GM18951 (cell line): ENCODE data around the gene SPPL2C.

Experiments used
- POLR2A ChIP-seq: IDR thresholded peaks from 4 replicates; pipeline ENCODE4 v1.6.1; 2011; ENCODE audit warnings: mild to moderate bottlenecking; ENCODE audit not compliant: insufficient read length, insufficient read depth; ENCODE audit errors: extremely low read depth
- in situ Hi-C: fragments of 300-500 bp; cut with MboI; formaldehyde crosslinking; loops from one replicate; pipeline ENCODE4 v1.12.0; 2022; ENCODE audit warnings: low sequenced_read_pairs, mixed read lengths, inconsistent platforms; ENCODE audit not compliant: unreplicated experiment

SPPL2C gene

DNA sequence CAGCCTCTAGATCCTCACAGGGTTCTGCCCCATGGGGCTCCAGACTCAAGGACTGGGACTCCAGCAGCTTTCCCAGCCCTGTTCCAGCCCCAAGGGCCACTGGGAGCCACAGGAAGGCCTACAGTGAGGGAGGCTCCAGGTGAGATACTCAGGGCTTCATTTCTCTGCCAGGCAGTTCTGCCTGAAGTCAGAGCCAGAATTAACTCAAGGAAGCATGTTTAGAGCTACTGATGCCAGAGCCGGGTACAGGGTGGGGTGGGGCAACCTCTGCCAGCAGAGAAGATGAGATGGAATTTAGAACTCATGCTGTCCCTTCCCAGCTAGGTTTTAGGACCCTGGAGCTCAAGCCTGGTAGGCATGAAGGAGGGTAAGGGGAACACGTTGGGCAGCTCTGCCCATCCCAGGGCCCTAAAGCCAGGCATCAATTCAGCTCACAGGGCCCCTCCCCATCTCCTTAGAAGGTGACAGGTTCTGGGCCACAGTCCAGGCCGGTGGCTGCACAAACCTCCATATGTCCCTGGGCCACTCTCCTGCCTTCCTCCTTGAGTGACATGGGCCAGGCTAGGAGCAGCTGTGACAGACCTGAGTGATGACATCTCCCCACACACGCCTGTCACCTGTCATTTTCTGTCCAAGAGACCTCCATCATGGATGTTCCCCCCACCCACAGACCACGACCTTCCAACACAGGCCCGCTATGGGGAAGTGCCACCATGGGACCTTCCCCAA is 24.5 kb upstream of the SPPL2C start:
- in situ Hi-C loops, result loop anchor here (10.0 kb wide), 1 partner anchor 175 kb away; no protein-coding TSS in a partner anchor
- no peak for TF ChIP-seq POLR2A

DNA sequence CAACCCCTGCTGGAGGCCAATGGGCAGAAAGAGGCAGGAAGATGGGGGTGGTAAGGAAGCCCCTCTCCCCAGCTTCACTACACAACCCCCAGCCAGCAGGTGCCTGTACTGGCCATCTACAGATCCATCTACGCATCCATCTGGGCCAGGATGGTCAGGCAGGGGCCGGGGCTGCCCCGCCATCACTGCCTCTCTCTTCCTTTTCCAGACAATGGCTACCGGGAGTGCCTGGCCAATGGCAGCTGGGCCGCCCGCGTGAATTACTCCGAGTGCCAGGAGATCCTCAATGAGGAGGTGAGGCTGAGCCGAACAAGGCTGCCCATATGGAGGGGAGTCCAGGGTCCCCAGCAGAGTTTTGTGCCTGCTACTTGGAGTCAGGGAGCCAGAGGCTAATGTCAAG is 23.5 kb upstream of the SPPL2C start:
- in situ Hi-C loops, result loop anchor here (10.0 kb wide), 1 partner anchor 176 kb away; no protein-coding TSS in a partner anchor
- no peak for TF ChIP-seq POLR2A

DNA sequence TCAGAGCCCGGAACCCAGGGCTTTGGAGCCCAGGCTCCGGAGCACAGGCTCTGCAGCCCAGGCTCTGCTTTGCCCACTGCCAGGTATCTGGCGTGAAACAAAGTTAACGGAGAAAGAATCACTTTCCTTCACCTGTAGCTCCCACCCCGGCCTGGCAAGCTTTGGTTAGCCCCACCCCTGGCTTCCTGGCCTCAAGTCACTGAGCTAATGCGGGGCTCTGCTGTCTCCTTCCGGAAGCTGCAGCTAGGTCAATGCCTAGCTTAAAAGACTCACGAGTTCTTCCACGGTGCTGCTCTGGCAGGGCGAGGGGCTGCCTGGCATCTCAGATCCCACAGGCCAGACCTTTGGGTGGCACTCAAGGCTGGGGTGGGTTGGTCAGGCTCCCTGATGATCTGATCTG is 21.1 kb upstream of the SPPL2C start:
- TF ChIP-seq POLR2A, result no peak
- in situ Hi-C loops, result loop anchor here (10.0 kb wide), 1 partner anchor 179 kb away; no protein-coding TSS in a partner anchor

DNA sequence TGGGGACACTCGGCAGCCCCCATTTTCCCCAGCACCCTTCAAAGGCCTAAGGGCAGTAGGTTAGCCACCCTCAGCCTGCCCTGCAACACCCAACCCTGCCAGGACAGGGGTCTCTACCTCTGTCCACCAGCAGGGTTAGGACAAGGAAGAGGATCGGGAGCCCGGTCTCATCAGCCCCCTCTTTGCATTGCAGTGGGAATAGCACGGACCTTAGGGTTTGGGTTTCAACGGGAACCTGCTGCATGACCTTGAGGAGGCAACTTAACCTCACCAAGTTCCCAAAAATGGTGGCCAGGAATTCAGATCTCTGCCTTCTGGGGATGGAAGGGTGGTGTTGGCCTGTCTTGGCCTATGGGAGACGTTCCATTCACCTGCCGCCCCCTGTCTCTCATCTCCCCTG is 20.2 kb upstream of the SPPL2C start:
- TF ChIP-seq POLR2A, result no peak
- in situ Hi-C loops, result loop anchor here (10.0 kb wide), 1 partner anchor 180 kb away; no protein-coding TSS in a partner anchor

DNA sequence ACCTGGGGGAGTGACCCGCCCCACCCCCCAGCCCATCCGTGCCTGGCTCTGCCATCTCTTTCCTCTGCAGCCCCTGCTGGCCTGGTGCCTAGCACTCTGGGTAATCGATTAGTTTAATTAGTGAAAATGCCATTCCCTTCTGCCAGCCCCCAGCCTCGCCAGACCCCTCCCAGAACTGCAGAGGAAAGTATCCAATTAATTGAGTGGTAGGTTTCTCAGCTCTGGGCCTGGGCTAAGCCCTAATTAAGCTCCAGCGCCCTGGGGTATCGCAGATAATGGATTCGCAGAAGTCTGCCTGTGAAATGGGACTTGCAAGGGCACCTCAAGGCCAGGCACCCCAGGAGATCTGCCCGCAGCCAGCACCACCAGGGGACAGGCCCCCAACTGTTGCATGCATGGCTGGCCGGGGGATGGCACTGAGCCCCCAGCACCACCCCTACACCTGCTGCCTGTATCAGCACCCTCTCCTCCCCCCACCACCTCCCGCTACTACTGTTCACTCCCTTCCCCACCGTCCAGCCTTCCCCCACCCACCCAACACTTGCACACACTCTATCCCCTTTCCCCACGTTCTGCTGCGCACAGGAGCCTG is 19.7 kb upstream of the SPPL2C start:
- in situ Hi-C loops, result loop anchor here (10.0 kb wide), 1 partner anchor 180 kb away; no protein-coding TSS in a partner anchor
- TF ChIP-seq POLR2A, result no peak

DNA sequence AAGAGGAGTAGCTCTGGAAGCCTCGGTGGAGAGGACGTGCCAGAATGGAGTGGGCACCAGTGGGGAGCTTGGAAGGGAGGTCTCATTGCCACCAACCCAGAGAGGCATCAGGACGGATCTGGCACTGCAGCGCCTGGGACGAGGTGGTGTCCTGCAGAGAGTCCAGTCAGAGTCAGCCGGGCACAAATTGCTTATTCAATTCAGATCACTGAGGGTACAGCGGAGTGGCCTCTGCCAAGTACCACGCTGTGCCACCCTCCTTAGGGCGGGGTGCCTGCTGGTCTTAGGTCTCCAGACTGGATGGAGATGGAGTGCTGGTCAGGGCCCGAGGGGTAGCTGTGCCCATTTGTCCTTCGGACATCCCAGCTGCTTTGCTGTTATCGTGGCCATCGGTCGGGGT is 18.9 kb upstream of the SPPL2C start:
- TF ChIP-seq POLR2A, result no peak
- in situ Hi-C loops, result loop anchor here (10.0 kb wide), 1 partner anchor 181 kb away; no protein-coding TSS in a partner anchor

DNA sequence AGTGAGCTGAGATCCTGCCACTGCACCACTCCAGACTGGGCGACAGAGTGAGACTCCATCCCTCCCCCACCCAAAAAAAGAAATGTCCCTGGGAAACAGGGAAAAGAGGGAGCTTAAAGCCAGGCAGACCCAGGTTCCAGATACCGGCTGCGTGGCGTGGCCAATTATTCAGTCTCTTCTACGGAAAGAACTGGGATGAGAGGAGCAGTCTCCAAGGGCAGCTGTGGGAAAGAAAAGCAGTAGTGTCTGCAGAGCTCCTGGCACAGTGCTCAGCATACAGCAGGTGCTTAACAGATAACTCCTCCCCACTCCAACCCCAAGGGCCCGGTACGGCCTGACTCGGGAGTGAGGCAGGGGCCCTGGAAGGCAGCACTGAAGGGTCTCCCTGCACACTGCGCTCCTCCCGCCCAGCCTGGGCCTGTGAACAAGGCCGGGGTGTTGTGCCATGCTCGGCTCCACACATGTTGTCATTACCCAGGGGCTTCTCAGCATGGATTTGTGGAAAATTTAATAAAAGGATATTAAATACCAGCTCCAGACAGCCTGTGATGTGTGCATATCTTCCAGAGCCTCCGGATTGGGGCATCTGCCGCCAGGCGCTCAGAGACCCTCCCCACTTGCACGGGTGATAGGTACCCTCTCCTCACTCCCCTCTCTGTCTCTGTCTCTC is 17.6 kb upstream of the SPPL2C start:
- TF ChIP-seq POLR2A, result no peak
- in situ Hi-C loops, result loop anchor here (10.0 kb wide), 1 partner anchor 182 kb away; no protein-coding TSS in a partner anchor

DNA sequence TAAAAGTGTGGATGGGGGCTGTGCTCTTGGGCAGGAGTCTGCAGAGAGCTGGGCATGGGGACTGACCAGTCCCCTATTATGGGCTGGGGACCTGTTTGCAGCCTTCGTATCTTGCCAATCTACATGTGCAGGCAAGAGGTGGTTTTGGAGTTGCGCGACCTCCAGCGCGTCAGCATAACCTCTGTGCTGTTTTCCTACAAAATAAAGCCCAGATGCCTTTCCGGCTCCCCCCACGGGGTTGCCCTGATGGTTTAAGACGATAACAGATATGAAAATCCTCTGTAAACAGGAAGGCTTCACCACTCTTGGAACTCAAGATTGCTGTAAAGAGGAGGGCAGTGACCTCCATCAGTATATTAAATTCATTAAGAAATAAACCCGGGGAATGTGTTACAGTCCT is 16.5 kb upstream of the SPPL2C start:
- no peak for TF ChIP-seq POLR2A
- in situ Hi-C loops, result loop anchor here (10.0 kb wide), 1 partner anchor 183 kb away; no protein-coding TSS in a partner anchor

DNA sequence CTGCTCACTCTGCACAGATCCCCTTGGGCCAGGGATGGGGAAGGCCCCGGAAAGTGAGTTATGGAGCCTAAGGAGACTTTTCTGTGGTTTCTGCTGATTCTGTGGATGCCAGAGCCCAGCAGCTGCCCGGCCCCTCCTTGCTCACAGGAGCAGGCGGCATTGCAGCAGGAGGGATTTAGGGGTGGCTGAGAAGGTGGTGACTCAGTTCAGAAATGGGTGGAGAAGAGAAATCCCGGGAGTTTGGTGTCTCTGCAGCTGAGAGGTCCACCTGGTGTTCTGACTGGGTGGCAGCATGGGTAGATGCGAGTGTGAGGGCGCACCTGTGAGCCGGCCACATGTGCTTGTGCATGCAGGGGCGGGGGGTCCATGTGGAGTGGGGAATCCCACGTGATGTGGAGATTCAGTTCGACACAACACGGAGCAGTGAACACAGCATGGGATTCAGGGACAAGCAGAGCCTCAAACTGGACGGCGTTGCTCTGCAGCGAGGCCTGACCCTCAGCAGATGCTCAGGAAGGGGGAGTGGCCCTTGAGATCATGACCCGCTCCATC is 16.0 kb upstream of the SPPL2C start:
- TF ChIP-seq POLR2A, result no peak
- in situ Hi-C loops, result loop anchor here (10.0 kb wide), 1 partner anchor 184 kb away; no protein-coding TSS in a partner anchor

DNA sequence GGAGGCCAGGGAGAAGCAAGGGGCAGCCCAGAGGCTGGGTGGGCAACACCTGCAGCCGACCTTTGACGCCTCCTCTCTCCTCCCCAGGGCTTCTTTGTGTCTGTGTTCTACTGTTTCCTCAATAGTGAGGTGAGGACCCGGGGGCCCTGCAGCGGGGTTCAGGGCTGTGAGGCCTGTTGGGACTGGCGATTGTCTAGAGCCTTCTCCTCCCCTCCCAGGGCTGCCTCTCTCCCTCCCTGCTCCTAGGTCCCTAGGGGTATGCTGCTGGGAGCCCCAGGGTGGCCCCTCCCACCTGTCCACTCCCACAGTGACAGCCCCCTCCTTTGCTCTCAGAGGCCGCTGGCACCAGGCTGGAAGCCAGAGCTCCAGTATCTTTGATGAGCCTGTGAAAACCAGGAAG is 10.8 kb upstream of the SPPL2C start:
- no peak for TF ChIP-seq POLR2A
- in situ Hi-C loops, result no loop called here

DNA sequence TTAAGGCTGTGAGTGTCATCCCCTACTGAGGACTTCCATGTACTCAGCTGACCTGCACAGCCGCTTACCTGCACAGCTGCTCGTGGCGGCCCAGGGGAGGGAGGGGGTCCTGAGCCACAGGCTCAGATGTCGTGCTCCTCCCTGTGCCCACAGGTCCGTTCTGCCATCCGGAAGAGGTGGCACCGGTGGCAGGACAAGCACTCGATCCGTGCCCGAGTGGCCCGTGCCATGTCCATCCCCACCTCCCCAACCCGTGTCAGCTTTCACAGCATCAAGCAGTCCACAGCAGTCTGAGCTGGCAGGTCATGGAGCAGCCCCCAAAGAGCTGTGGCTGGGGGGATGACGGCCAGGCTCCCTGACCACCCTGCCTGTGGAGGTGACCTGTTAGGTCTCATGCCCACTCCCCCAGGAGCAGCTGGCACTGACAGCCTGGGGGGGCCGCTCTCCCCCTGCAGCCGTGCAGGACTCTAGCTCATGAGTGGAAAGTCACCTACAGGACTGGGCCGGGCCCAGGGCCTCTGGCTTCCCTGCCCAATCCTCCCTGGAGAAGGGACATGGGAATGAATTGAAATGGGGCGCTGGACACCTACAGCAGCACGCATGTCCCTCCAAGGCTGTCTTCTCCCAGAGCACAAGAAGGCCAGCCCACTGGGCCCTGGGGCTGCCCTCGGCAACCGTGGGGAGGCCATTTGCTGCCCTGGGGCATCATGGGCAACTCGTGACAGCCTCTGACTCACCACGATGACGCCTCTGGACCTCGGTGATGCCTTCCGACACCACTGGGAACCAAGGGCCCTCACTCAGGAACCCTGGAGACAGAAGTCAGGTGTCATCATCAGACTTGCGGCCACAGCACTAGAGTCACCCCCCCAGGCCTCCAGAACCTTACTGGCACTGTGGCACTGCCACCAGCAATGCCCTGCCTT is 9.9 kb upstream of the SPPL2C start:
- in situ Hi-C loops, result no loop called here
- no peak for TF ChIP-seq POLR2A

DNA sequence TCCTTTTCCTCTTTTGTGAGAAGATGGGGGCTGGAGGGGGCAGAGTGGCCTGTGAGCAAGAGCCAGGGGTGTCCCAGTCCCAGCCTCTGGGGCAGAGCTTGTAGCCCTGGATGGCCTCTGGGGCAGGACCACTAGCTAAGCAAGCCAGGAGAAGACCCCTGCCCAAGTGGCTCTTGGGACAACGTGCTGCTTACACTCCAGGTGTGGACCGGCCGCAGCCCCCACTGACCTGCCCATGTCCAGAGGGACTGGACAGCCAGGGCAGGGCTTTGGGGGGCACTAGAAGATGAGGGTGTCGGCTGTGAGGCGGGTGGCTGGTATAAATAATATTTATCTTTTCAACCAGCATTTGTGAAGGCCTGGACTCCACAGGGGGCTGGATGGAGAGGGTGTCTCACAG is 9.2 kb upstream of the SPPL2C start:
- in situ Hi-C loops, result no loop called here
- TF ChIP-seq POLR2A, result no peak
